ENCODE measurements around the gene IMPACT.

GRCh38 chr18:24408496-24408895 is 18.0 kb upstream of the IMPACT start:
- no peak for TF ChIP-seq CTCF (IDR thresholded peaks at IDR 0.05; ENCODE audit: low read depth, low read length, poor library complexity, severe bottlenecking)
- TF ChIP-seq EZH2phosphoT487 (IDR thresholded peaks at IDR 0.05; ENCODE audit: borderline replicate concordance, low read length), result no peak

All from DOHH2 (cell line).